Stimulated activated CD8-positive, alpha-beta memory T cell treated with anti-CD3 and anti-CD28 coated beads, Interleukin-2, amount 100 ng/mL, for 48 hours (primary cell): ENCODE measurements around the gene MACROD1.

Experiments
- DNase-seq, 2 donors: peaks; one replicate each; pipeline ENCODE4 v3.0.0-alpha.2; 2020; ENCODE audit warnings: low read depth in 2 of 2

MACROD1 gene

GRCh38 chr11:64152841-64153691 is 12.8 kb downstream of the MACROD1 start:
- peak; percentile 61 to 67 for DNase-seq

DNA sequence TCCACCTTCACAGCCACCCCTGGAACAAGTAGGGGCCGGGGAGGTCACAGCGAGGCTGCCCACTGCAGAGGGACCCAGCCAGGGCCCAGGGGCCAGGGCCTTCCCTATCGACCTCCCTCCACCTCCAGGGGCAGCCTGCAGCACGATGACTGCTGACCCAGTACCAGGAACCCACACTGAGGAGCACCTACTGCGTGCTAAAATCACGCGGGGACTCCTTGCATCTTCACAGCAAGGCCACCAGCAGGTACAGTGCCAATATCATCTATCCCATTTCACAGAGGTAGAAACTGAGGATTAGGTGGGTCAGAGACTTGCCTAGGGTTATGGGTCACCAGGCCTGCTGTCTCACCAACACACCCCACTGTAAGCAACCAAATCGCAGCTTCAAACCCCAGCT is 14.6 kb downstream of the MACROD1 start:
- no peak for DNase-seq

DNA sequence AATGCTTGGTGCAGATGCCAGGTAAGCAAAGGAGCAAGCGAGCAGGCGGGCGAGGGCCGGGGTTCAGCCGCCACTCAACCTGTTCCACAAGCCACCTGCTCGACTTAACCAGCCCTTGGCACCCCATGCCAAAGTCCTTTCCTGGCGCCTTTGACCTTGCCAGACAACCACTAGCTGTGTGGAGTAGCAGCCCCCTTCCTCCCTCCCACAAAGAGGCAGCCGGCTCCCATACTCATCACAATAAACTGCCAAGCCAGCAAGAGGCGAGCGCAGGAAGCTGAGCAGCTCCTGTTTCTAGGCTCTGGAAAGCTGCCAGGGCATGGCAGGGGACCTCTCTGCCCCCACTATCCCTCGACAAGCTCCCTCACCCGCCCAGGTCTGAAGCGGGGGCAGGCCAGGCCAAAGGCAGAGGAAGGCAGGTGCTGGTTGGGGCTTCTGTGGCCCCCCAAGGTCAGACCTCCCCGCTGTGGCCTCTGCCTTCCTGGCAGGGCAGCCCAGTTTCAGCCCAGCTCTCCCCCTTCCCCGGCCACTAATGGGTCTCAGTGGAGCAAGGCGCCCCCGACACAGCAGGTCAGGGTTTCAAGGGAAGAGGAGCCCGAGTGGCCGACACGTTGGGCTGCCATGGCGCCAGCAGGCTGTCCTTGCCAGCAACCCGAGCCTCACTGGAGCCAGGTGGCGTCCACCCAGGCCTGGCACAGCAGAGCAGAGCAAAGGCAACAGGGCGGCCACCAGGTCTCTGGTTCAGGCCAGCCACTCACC is 15.3 kb downstream of the MACROD1 start:
- no peak for DNase-seq

- no peak for DNase-seq
Measured at GRCh38 chr11:64150051-64150450, 15.9 kb downstream of the MACROD1 start.

DNA sequence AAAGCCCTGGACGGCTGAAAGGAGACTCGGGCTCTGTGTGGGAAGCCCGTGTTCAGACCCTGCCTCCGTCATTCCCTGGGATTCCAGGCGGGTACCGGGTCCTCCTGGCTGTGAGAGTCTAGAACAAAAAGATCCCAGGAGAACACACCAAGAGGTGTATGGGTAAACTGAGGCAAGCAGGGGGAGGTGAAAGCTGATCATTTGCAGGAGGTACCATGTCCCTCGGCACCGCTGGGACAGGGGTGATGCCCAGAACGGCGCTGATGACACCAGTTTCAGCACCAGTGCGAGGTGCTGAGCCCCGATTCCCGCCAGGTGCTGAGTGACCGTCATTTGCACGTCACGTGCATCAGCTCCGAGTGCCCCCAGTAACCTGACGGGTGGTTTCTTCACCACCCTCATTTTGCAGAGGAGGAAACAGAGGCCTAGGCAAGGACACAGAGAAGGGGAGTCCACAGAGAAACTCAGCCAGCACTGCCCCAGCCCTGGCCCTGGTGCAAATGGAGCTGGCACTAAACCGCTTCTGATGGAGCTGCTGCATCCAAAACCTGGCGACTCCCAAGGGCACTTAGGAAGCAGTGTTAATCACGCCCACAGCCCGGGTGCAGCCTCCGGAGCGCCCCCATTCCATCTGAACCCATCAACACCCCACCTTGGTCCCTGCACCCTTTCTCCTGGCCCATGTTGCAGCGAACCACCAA is 16.8 kb downstream of the MACROD1 start:
- no peak for DNase-seq

DNA sequence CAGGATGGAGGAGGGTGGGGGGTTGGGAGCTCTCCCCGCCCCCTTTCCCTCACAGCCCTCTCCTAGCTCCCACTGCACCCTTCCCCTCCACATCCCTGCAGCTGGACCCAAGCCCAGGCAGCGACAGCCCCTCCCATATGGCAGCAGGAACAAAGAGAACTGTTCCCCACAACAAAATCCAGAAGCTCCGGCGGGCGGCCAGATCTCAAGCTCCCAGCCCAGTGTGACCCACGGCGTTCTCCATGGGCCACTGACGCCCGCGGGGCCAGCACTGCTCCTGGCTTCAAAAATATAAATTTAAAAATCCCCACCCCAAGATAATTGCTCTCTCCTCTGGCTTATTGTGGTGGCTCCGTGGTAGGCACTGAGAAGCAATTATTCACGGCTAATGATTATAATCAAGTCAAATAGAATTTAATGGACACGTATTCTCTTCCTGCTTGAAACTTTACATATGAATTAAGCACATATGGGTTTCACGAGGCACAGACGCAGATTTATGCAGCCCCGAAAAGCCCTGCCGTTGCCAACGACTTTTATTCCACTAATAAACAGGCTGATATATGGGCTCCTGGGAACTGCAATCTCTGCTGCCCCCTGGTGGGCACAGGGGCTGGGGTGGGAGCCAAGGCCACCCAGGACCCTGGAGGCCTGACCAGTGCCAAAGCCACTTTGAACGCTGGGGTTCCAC is 17.5 kb downstream of the MACROD1 start:
- peak; percentile 64 to 66 for DNase-seq

DNA sequence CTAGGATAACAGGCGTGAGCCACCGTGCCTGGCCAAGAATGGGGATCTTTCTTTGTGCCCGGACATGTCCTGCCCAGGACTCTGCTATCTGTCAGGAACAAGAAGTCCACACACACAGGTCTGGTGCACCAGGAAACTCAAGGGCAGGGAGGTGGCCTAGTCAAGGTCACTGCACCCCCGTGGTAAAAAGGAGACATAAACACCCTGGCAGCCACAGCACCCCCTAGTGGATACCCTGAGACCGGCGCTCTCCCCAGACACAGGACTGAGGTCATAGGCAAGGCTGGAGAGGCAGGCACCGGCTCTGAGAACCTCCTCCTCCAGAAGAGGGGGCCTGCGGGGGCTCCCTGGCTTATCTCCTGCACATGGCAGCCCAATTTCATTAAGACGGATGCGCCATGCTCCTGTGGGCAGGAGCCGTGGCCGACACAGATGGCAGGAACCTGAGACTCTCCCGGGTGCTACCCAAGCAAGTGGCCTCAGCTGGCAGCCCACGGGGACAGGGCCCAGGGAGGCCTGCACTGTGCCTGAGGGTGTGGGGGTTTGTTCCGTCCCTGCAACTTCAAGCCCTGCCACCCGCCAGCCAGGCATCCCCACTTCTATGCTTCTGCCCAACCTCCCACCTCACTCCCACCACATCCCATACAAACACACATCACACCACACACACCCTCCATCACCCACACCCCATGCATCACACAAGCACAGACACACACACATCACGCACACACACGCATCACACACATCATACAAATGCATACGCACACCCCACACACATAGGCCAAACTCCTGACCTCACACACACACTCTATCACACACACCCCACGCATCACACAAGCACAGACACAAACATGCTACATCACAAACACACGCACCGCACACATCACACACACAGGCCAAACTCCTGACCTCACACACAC is 19.6 kb downstream of the MACROD1 start:
- DNase-seq: peak; percentile 45 to 50

DNA sequence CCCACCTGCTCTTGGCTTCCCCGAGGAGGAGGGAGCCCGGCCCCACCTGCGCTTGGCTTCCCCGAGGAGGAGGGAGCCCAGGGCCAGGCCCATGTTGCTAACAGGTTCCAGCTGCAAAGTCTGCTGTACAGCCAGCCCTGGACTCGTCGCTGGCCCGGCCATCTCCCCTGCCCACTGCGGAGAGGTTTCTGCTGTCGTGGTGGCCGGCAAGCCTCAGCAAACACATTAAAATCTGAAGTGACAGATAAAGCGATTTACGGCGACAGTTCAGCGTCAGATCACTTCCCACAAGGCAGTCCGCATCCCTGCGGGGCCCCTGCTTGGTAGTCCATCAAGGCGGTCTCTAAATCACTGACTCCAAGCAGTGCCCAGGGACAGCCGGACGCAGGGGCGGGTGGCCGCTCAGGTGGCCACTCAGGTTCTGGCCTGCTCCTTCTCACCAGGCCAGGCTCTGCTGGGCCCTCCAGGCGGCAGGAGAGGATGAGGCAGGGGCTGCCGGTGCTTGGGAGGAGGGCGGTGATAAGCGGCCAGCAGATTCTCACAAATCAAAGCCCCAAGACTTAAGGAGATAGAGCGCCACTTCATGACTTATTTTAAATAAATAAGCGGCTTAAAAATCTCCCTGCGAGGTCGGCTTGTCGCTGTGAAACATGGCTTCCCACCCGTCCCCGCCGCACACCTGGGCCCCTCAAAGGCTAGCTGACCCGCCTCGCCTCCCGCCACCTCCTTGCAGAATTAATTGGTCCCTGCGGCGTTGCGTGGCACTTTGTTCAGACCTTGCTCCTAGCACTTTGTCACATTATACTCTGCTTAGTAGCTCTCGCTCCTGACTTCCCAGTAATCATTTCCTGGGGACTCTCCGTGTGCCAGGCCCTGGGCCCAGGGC is 21.1 kb downstream of the MACROD1 start:
- DNase-seq: no peak

GRCh38 chr11:64141081-64141783 is 24.7 kb downstream of the MACROD1 start:
- DNase-seq: no peak

GRCh38 chr11:64140082-64140481 is 25.8 kb downstream of the MACROD1 start:
- no peak for DNase-seq

DNA sequence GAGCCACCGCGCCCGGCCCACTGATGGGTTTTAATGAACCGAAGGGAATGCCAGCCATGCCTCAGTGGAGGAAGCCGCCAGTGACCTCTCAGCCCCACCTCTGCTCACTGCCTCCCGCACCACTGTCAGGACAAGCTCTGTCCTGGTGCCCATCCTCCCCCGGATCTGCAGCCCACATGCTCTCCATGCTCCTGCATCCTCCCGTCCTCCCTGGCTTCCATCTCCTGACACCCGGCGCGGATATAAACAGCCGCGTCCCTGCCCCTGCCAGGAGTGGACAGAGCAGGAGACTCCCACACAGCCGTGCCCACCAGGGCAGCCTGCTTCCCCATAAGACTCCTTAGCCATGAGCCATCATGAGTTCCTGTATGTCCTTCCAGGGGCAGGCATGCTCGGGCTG is 26.9 kb downstream of the MACROD1 start:
- no peak for DNase-seq

- no peak for DNase-seq
Measured at GRCh38 chr11:64138398-64138797, 27.5 kb downstream of the MACROD1 start.

GRCh38 chr11:64136765-64137441 is 29.0 kb downstream of the MACROD1 start:
- DNase-seq: no peak

DNA sequence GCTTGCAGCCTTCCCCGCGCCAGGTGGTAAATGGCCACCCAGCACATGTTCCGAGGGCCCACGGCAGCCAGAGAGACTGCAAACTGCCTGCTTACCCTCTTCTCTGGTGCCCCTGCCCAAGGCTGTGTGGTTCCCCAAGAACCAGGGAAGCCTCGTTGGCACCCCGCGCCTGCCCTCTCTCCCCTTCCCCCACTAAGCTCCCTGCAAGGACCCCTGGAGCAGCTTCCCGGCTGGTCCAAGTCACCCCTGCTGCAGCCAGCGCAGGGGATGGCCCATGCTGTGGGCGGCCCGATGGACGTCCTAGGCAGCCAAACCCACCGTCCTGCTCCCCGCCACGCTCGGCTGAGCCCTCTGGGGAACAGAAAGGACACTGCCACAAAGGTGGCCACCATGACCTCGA is 30.2 kb downstream of the MACROD1 start:
- no peak for DNase-seq

DNA sequence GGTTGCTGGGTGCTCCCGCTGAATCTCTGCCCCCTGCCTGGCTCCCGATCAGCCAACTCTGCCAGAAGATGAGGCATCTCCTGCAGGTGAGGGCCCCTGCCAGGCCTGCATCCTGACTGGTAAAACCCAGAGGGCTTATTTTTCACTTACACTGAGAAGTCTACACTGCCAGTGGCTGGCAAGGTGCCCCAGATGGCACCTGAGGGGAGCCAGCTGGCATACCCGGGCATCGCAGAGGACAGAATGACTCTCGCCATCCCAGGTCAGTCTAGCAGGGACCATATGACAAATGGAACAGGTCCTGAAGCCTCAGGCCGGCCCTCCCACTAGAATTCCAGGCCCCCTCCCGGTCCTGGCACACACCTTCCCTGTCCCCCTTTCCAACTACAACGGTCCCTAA is 30.9 kb downstream of the MACROD1 start:
- no peak for DNase-seq

GRCh38 chr11:64132982-64133705 is 32.8 kb downstream of the MACROD1 start:
- no peak for DNase-seq

- no peak for DNase-seq
Measured at GRCh38 chr11:64132191-64132771, 33.6 kb downstream of the MACROD1 start.
